Gastrocnemius medialis (tissue), 4 donors: ENCODE data around the gene AFP. TPM values are rescaled to one million over a fixed set of nuclear protein-coding genes. Genes with fewer than 3 reads are reported as not detected.

Experiments
- ATAC-seq, 2 donors: fragments of 150-250 bp; one replicate each; pipeline ENCODE4 v1.9.1; 2016
- DNase-seq, 2 donors: peaks; one replicate each; pipeline ENCODE4 v3.0.0-alpha.2; 2019
- H3K27ac ChIP-seq, 4 donors: fragments of 200-600 bp; sonication (generic); 1 replicate in 1 of 4; 2 replicates in 3 of 4; pipeline ENCODE4 v1.5.1; 2016 to 2018; ENCODE audit warnings: mild to moderate bottlenecking in 2 of 4, moderate library complexity in 1 of 4
- H3K27me3 ChIP-seq, 3 donors: fragments of 200-600 bp; sonication (generic) in 2 of 3; 1 replicate in 1 of 3; 2 replicates in 2 of 3; pipeline versions ENCODE4 v1.5.1 to v1.6.0; 2016 to 2019; ENCODE audit warnings: mild to moderate bottlenecking in 1 of 3, moderate library complexity in 1 of 3
- H3K36me3 ChIP-seq, 2 donors: fragments of 200-600 bp; sonication (generic) in 1 of 2; one replicate each; pipeline ENCODE4 v1.5.1; 2017 to 2018
- H3K4me1 ChIP-seq, 2 donors: fragments of 200-600 bp; sonication (generic) in 1 of 2; one replicate each; pipeline ENCODE4 v1.5.1; 2016 to 2017; ENCODE audit warnings: mild to moderate bottlenecking in 2 of 2
- H3K4me3 ChIP-seq, 4 donors: fragments of 200-600 bp; sonication (generic) in 3 of 4; 1 replicate in 1 of 4; 2 replicates in 3 of 4; pipeline ENCODE4 v1.5.1; 2016 to 2019; ENCODE audit warnings: mild to moderate bottlenecking in 2 of 4
- H3K9me3 ChIP-seq, 3 donors: fragments of 200-600 bp; sonication (generic) in 2 of 3; 1 replicate in 1 of 3; 2 replicates in 2 of 3; pipeline ENCODE4 v1.5.1; 2016 to 2019
- CTCF ChIP-seq, 5 experiments: fragments of 450-650 bp in 3 of 5; fragments of 200-600 bp in 2 of 5; sonication (generic) in 2 of 5; IDR thresholded peaks in 4 of 5; conservative IDR thresholded peaks in 1 of 5; 1 replicate in 4 of 5; 2 replicates in 1 of 5; pipeline ENCODE4 v1.5.1; 2016 to 2019; ENCODE audit warnings: antibody characterized with exemption in 5 of 5, mild to moderate bottlenecking in 3 of 5, moderate library complexity in 3 of 5
- POLR2A ChIP-seq, 2 donors: fragments of 450-650 bp; IDR thresholded peaks; one replicate each; pipeline ENCODE4 v1.6.1; 2017; ENCODE audit warnings: antibody characterized with exemption in 2 of 2, mild to moderate bottlenecking in 2 of 2, moderate library complexity in 2 of 2
- in situ Hi-C, 4 donors: fragments of 200-750 bp; cut with MboI; loops; one replicate each; pipeline versions ENCODE4 v1.15.0 to v1.8.0; 2017; ENCODE audit warnings: low sequenced_read_pairs in 4 of 4
- intact Hi-C: fragments of 100-400 bp; cut with DNase I; formaldehyde crosslinking; loops from one replicate; pipeline ENCODE4 v1.15.1; 2023; ENCODE audit warnings: low total_unique reads
- total RNA-seq, 4 donors: library from RNA; depleted of rRNA; stranded (reverse); fragments of >200 nt; gene quantifications; one replicate each; pipeline versions ENCODE4 v1.1.0 to v1.2.3, GENCODE V29; 2016

The AFP gene
- total RNA-seq, 4 donors from 2014 or later: not detected

DNA sequence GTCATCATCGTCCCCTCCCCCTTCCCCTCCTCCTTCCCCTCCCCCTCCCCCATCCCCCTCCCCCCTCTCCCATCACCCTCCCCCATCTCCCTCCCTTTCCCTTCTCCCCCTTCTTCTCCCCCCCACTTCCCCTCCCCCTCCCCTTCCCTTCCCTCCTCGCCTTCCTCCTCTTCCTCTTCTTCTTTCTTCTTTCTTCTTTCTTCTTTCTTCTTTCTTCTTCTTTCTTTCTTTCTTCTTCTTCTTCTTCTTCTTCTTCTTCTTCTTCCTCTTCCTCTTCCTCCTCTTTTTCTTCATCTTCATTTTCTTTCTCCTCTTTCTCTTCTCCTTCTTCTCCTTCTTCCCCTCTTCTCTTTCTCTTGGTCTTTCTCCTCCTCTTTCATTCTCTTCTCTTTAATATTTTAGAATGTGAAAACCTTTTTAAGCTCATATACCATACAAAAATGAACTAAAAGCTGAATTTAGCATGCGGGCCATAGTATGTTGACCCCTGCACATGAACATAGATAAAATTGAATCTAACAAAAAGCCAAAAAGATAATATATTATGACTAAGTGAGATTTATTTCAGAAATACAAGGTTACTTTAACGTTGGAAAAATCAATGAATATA lies 25.0 kb downstream of the AFP start:
- no peak overlapping the region for H3K27ac ChIP-seq
- DNase-seq (no peak), ATAC-seq (no peak)
- intact Hi-C loops (no loop called here), in situ Hi-C loops (no loop called here)
- H3K36me3 ChIP-seq: no peaks in the 10 kb centered on the region
- H3K9me3 ChIP-seq: no peaks in the 10 kb centered on the region
- no peak overlapping the region for H3K4me3 ChIP-seq
- no peaks in the 10 kb centered on the region for H3K27me3 ChIP-seq
- no peaks in the 10 kb centered on the region for H3K4me1 ChIP-seq
- no peak for TF ChIP-seq CTCF (IDR thresholded peaks at IDR 0.05 in 4 of 5, conservative IDR thresholded peaks at IDR 0.05 in 1 of 5)
- no peak for TF ChIP-seq POLR2A (IDR thresholded peaks at IDR 0.05)

- TF ChIP-seq CTCF (IDR thresholded peaks at IDR 0.05 in 4 of 5, conservative IDR thresholded peaks at IDR 0.05 in 1 of 5) (no peak), POLR2A (IDR thresholded peaks at IDR 0.05) (no peak)
- H3K9me3 ChIP-seq: no peaks in the 10 kb centered on the region
- no peaks in the 10 kb centered on the region for H3K4me1 ChIP-seq
- H3K36me3 ChIP-seq: no peaks in the 10 kb centered on the region
- no peak overlapping the region for H3K4me3 ChIP-seq
- in situ Hi-C loops: no loop called here
- DNase-seq (no peak), ATAC-seq (no peak)
- intact Hi-C loops: no loop called here
- H3K27ac ChIP-seq: no peak overlapping the region
- no peaks in the 10 kb centered on the region for H3K27me3 ChIP-seq
These were observed 32.1 kb downstream of the AFP start for GRCh38 chr4:73468170-73468569.

DNA sequence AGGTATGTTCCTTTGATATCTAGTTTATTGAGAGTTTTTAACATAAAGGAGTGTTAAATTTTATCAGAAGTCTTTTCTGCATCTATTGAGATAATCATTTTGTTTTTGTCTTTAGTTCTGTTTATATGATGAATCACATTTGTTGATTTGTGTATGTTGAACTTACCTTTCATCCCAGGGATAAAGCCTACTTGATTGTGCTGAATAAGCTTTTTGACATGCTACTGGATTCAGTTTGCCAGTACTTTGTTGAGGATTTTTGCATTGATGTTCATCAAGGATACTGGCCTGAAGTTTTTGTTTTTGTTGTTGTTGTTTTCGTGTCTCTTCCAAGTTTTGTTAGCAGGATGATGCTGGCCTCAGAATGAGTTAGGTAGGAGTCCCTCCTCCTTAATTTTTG lies 34.7 kb downstream of the AFP start:
- Histone ChIP-seq H3K27me3 (no peaks in the 10 kb centered on the region), H3K4me3 (no peak overlapping the region), H3K9me3 (no peaks in the 10 kb centered on the region), H3K4me1 (no peaks in the 10 kb centered on the region), H3K36me3 (no peaks in the 10 kb centered on the region), H3K27ac (no peak overlapping the region)
- intact Hi-C loops (no loop called here), in situ Hi-C loops (no loop called here)
- TF ChIP-seq POLR2A (IDR thresholded peaks at IDR 0.05) (no peak), CTCF (IDR thresholded peaks at IDR 0.05 in 4 of 5, conservative IDR thresholded peaks at IDR 0.05 in 1 of 5) (no peak)
- ATAC-seq (no peak), DNase-seq (no peak)

GRCh38 chr4:73477176-73477575 lies 41.2 kb downstream of the AFP start:
- intact Hi-C loops (no loop called here), in situ Hi-C loops (no loop called here)
- H3K4me3 ChIP-seq: no peak overlapping the region
- TF ChIP-seq CTCF (IDR thresholded peaks at IDR 0.05 in 4 of 5, conservative IDR thresholded peaks at IDR 0.05 in 1 of 5): no peak
- no peak for TF ChIP-seq POLR2A (IDR thresholded peaks at IDR 0.05)
- no peaks in the 10 kb centered on the region for H3K36me3 ChIP-seq
- no peaks in the 10 kb centered on the region for H3K27me3 ChIP-seq
- no peaks in the 10 kb centered on the region for H3K9me3 ChIP-seq
- no peak overlapping the region for H3K27ac ChIP-seq
- ATAC-seq (no peak), DNase-seq (no peak)
- H3K4me1 ChIP-seq: no peaks in the 10 kb centered on the region

DNA sequence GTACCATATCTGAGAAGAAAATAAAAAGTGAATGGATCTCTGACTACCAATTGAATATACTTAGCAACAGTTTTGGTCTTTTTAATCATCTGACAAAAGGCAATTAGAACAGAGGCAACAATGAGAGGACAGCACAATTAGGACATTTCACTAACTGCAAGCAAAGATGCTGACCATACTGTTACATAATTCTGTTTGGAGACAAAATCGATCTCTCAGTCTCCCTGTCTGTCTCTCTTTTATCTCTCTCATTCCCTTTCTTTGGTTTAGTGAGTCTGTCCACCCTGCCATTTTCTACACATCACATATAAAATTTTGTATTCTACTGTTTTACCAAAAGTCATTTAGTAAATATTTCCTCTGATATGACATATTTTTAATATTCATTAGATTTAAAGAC lies 43.3 kb downstream of the AFP start:
- in situ Hi-C loops: no loop called here

More for the DNA sequence above, 43.3 kb downstream of the AFP start:
- no peak for TF ChIP-seq POLR2A (IDR thresholded peaks at IDR 0.05)
- TF ChIP-seq CTCF (IDR thresholded peaks at IDR 0.05 in 4 of 5, conservative IDR thresholded peaks at IDR 0.05 in 1 of 5): no peak
- Histone ChIP-seq H3K27me3 (no peaks in the 10 kb centered on the region), H3K36me3 (no peaks in the 10 kb centered on the region), H3K4me3 (no peak overlapping the region), H3K9me3 (no peaks in the 10 kb centered on the region), H3K27ac (no peak overlapping the region), H3K4me1 (no peaks in the 10 kb centered on the region)
- no peak for ATAC-seq
- intact Hi-C loops: no loop called here
- DNase-seq: no peak
